ENCODE data around the gene RGS6. TPM values are rescaled to one million over a fixed set of nuclear protein-coding genes. Genes with fewer than 3 reads are reported as not detected.

Gene RGS6
- total and polyA plus RNA-seq, 4 donors: 0.21 to 5.4 (median 0.45) TPM

DNA sequence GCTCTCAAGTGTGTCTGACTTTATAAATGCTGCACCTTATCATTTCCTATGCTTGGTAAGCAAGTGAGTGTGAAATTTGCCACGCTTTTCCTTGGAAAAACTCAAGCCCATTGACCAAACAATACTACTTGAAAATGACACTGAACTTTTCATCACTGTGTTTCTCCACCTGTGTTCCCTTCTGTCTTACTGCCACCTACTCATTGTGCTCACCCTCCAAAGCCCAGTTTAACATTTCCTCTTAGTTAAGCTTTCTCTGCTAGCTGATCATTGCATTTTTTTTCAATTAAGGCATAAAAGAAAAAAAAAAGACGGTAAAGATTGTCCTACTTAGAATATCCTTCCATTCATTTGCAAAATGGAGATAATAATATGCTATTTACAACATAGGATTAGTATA, 516.0 kb downstream of the RGS6 start:
- Histone ChIP-seq H3K27ac (ENCODE audit: low read depth in 1 of 2, low read length in 1 of 2) (no peak overlapping the region), H3K27me3 (ENCODE audit: control insufficient read depth in 3 of 3, insufficient read depth in 3 of 3, low read length in 2 of 3) (no peaks in the 10 kb centered on the region), H3K36me3 (ENCODE audit: control insufficient read depth in 4 of 4, insufficient read depth in 4 of 4, low read length in 4 of 4) (no peaks in the 10 kb centered on the region), H3K4me1 (ENCODE audit: control insufficient read depth in 5 of 5, insufficient read depth in 5 of 5, low read length in 5 of 5) (peaks cover 0 to 17% (median 7%) of the 10 kb centered on the region in 5 donors), H3K4me3 (no peak overlapping the region), H3K9ac (ENCODE audit: insufficient read depth in 1 of 2, low read length in 2 of 2) (no peak overlapping the region), H3K9me3 (ENCODE audit: control insufficient read depth in 4 of 4, insufficient read depth in 3 of 4, low read length in 3 of 4) (no peaks in the 10 kb centered on the region)
- WGBS, 2 donors: 79 to 89% methylated on average over 2 of the region's 2 CpGs
- no peak for DNase-seq
- TF ChIP-seq, protein P1, sequence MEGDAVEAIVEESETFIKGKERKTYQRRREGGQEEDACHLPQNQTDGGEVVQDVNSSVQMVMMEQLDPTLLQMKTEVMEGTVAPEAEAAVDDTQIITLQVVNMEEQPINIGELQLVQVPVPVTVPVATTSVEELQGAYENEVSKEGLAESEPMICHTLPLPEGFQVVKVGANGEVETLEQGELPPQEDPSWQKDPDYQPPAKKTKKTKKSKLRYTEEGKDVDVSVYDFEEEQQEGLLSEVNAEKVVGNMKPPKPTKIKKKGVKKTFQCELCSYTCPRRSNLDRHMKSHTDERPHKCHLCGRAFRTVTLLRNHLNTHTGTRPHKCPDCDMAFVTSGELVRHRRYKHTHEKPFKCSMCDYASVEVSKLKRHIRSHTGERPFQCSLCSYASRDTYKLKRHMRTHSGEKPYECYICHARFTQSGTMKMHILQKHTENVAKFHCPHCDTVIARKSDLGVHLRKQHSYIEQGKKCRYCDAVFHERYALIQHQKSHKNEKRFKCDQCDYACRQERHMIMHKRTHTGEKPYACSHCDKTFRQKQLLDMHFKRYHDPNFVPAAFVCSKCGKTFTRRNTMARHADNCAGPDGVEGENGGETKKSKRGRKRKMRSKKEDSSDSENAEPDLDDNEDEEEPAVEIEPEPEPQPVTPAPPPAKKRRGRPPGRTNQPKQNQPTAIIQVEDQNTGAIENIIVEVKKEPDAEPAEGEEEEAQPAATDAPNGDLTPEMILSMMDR (IDR thresholded peaks at IDR 0.05; ENCODE audit: control extremely low read depth, extremely low read depth): no peak
- ATAC-seq (ENCODE audit: insufficient read depth, low FRiP score): no peak

- peak in 2 of 3 donors; percentile 15 to 37 for DNase-seq
- H3K4me3 ChIP-seq: no peak overlapping the region
- TF ChIP-seq, protein P1 (IDR thresholded peaks at IDR 0.05; ENCODE audit: control extremely low read depth, extremely low read depth): no peak
These were observed 518.3 kb downstream of the RGS6 start for GRCh38 chr14:72450473-72451044.

GRCh38 chr14:72451054-72451972, 519.1 kb downstream of the RGS6 start:
- peak in 2 of 3 donors; percentile 7 to 17 for DNase-seq
- H3K27ac ChIP-seq (ENCODE audit: low read depth in 1 of 2, low read length in 1 of 2): no peak overlapping the region
- peak; percentile 47 for ATAC-seq (ENCODE audit: insufficient read depth, low FRiP score)

More at GRCh38 chr14:72450473-72451044, 518.3 kb downstream of the RGS6 start:
- Histone ChIP-seq H3K4me1 (ENCODE audit: control insufficient read depth in 5 of 5, insufficient read depth in 5 of 5, low read length in 5 of 5) (peaks cover 0 to 17% (median 7%) of the 10 kb centered on the region in 5 donors), H3K9me3 (ENCODE audit: control insufficient read depth in 4 of 4, insufficient read depth in 3 of 4, low read length in 3 of 4) (peaks cover 0 to 2% (median 0%) of the 10 kb centered on the region in 4 donors), H3K27ac (ENCODE audit: low read depth in 1 of 2, low read length in 1 of 2) (no peak overlapping the region), H3K36me3 (ENCODE audit: control insufficient read depth in 4 of 4, insufficient read depth in 4 of 4, low read length in 4 of 4) (no peaks in the 10 kb centered on the region), H3K9ac (ENCODE audit: insufficient read depth in 1 of 2, low read length in 2 of 2) (no peak overlapping the region), H3K27me3 (ENCODE audit: control insufficient read depth in 3 of 3, insufficient read depth in 3 of 3, low read length in 2 of 3) (no peaks in the 10 kb centered on the region)
- no peak for ATAC-seq (ENCODE audit: insufficient read depth, low FRiP score)
- 49 to 50% methylated on average over 7 of the region's 7 CpGs for WGBS, 2 donors

More at GRCh38 chr14:72451054-72451972, 519.1 kb downstream of the RGS6 start:
- Histone ChIP-seq H3K9me3 (ENCODE audit: control insufficient read depth in 4 of 4, insufficient read depth in 3 of 4, low read length in 3 of 4) (peaks cover 0 to 2% (median 0%) of the 10 kb centered on the region in 4 donors), H3K36me3 (ENCODE audit: control insufficient read depth in 4 of 4, insufficient read depth in 4 of 4, low read length in 4 of 4) (no peaks in the 10 kb centered on the region), H3K27me3 (ENCODE audit: control insufficient read depth in 3 of 3, insufficient read depth in 3 of 3, low read length in 2 of 3) (no peaks in the 10 kb centered on the region), H3K4me3 (no peak overlapping the region), H3K4me1 (ENCODE audit: control insufficient read depth in 5 of 5, insufficient read depth in 5 of 5, low read length in 5 of 5) (peaks cover 0 to 17% (median 7%) of the 10 kb centered on the region in 5 donors), H3K9ac (ENCODE audit: insufficient read depth in 1 of 2, low read length in 2 of 2) (no peak overlapping the region)
- WGBS, 2 donors: 28 to 51% methylated on average over 17 of the region's 17 CpGs
- TF ChIP-seq, protein P1 (IDR thresholded peaks at IDR 0.05; ENCODE audit: control extremely low read depth, extremely low read depth): no peak

All from lung (tissue), 12 donors.